Panc1 (cell line): ENCODE data around the gene MAST4. TPM values are rescaled to one million over a fixed set of nuclear protein-coding genes. Genes with fewer than 3 reads are reported as not detected.

Experiments
- ATAC-seq: fragments of 200-7000 bp; cut with Tn5 transposase; 2 replicates; pipeline ENCODE4 v1.9.1; 2020; ENCODE audit warnings: mild to moderate bottlenecking, moderate library complexity
- BruUV-seq: library from RNA; stranded (reverse); fragments of 400-500 nt; replicated peaks from 2 replicates; lab custom pipeline; 2021; lab: Mats Ljungman, UMichigan
- CTCF ChIA-PET: fragments of 300-600 bp; sonication (Branson Sonifier 250); formaldehyde crosslinking; loops from one replicate; lab custom pipeline; 2022; ENCODE audit warnings: antibody characterized with exemption; lab: Charles Lee
- POLR2A ChIA-PET: fragments of 300-600 bp; sonication (Branson Sonifier 250); formaldehyde crosslinking; loops from one replicate; lab custom pipeline; 2022; ENCODE audit warnings: antibody characterized with exemption; lab: Charles Lee
- DNase-seq: peaks from one replicate; pipeline ENCODE4 v3.0.0-alpha.2; 2010; ENCODE audit warnings: low read depth, low spot score
- H3K27ac ChIP-seq: 2 replicates; pipeline ENCODE4 v1.5.1; 2011; ENCODE audit warnings: mild to moderate bottlenecking, low read length, inconsistent platforms
- H3K27me3 ChIP-seq: fragments of 200-500 bp; sonication (Bioruptor generic); 2 replicates; pipeline ENCODE4 v1.6.0; 2014; ENCODE audit warnings: low read length, inconsistent platforms; ENCODE audit not compliant: control insufficient read depth, insufficient read depth
- H3K36me3 ChIP-seq: fragments of 200-500 bp; sonication (Bioruptor generic); 2 replicates; pipeline ENCODE4 v1.5.1; 2014; ENCODE audit warnings: inconsistent platforms, mild to moderate bottlenecking, low read length, moderate library complexity; ENCODE audit not compliant: control insufficient read depth, insufficient read depth
- H3K4me1 ChIP-seq: 2 replicates; pipeline ENCODE4 v1.5.1; 2011; ENCODE audit warnings: inconsistent platforms, mild to moderate bottlenecking, low read length, moderate library complexity; ENCODE audit not compliant: control insufficient read depth, insufficient read depth
- H3K4me3 ChIP-seq, 2 experiments: 2 replicates each; pipeline ENCODE4 v1.5.1; 2011 to 2012; ENCODE audit warnings: low read depth in 2 of 2, low read length in 2 of 2, mild to moderate bottlenecking in 2 of 2, inconsistent platforms in 1 of 2, moderate library complexity in 1 of 2
- H3K9me3 ChIP-seq: fragments of 200-500 bp; sonication (Bioruptor generic); 2 replicates; pipeline ENCODE4 v1.5.1; 2014; ENCODE audit warnings: low read depth, mild to moderate bottlenecking, inconsistent platforms, low read length, moderate library complexity; ENCODE audit not compliant: control insufficient read depth, insufficient read depth
- CTCF ChIP-seq: fragments of 450-650 bp; IDR thresholded peaks from 2 replicates; pipeline ENCODE4 v1.5.1; 2017; ENCODE audit warnings: mild to moderate bottlenecking
- POLR2AphosphoS5 ChIP-seq: IDR thresholded peaks from 2 replicates; pipeline ENCODE4 v1.6.1; 2012; ENCODE audit warnings: mild to moderate bottlenecking, low read depth, low read length, moderate library complexity
- SIN3A ChIP-seq: IDR thresholded peaks from 2 replicates; pipeline ENCODE4 v1.6.1; 2012; ENCODE audit warnings: low read depth, mild to moderate bottlenecking, low read length, moderate library complexity, borderline replicate concordance; ENCODE audit not compliant: insufficient read depth
- TCF7L2 ChIP-seq: IDR thresholded peaks from 2 replicates; pipeline ENCODE4 v1.6.1; 2011; ENCODE audit warnings: mild to moderate bottlenecking, low read depth, low read length, inconsistent platforms
- in situ Hi-C: cut with HindIII; loops from 2 replicates; pipeline ENCODE4 v1.10.0; 2016; ENCODE audit warnings: low sequenced_read_pairs, low pct_unique_long_range_greater_than_20kb
- intact Hi-C: fragments of 100-400 bp; cut with micrococcal nuclease; formaldehyde crosslinking; loops from one replicate; pipeline ENCODE4 v1.10.0; 2022; ENCODE audit not compliant: unreplicated experiment
- total RNA-seq: library from RNA; stranded (reverse); gene quantifications from one replicate; pipeline ENCODE4 v1.2.1, GENCODE V29; 2021; ENCODE audit not compliant: unreplicated experiment
- TF ChIP-seq, protein P1 (sequence below), 2 experiments: IDR thresholded peaks; 2 replicates each; pipeline ENCODE4 v1.6.1; 2011 to 2012; ENCODE audit warnings: low read depth in 2 of 2, control low read depth in 1 of 2, low read length in 1 of 2, mild to moderate bottlenecking in 1 of 2, moderate library complexity in 1 of 2; ENCODE audit not compliant: insufficient read depth in 1 of 2

The MAST4 gene
- total RNA-seq, 1 experiment from 2014 or later: 1.8 TPM

GRCh38 chr5:67045816-67046740, 449.9 kb downstream of the MAST4 start:
- ChIA-PET CTCF (no interaction called here), POLR2A (no interaction called here)
- TF ChIP-seq TCF7L2 (no peak), SIN3A (no peak), POLR2AphosphoS5 (no peak), CTCF (no peak)
- TF ChIP-seq, protein P1, sequence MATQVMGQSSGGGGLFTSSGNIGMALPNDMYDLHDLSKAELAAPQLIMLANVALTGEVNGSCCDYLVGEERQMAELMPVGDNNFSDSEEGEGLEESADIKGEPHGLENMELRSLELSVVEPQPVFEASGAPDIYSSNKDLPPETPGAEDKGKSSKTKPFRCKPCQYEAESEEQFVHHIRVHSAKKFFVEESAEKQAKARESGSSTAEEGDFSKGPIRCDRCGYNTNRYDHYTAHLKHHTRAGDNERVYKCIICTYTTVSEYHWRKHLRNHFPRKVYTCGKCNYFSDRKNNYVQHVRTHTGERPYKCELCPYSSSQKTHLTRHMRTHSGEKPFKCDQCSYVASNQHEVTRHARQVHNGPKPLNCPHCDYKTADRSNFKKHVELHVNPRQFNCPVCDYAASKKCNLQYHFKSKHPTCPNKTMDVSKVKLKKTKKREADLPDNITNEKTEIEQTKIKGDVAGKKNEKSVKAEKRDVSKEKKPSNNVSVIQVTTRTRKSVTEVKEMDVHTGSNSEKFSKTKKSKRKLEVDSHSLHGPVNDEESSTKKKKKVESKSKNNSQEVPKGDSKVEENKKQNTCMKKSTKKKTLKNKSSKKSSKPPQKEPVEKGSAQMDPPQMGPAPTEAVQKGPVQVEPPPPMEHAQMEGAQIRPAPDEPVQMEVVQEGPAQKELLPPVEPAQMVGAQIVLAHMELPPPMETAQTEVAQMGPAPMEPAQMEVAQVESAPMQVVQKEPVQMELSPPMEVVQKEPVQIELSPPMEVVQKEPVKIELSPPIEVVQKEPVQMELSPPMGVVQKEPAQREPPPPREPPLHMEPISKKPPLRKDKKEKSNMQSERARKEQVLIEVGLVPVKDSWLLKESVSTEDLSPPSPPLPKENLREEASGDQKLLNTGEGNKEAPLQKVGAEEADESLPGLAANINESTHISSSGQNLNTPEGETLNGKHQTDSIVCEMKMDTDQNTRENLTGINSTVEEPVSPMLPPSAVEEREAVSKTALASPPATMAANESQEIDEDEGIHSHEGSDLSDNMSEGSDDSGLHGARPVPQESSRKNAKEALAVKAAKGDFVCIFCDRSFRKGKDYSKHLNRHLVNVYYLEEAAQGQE (IDR thresholded peaks at IDR 0.05; ENCODE audit: insufficient read depth in 1 of 2, low read depth in 2 of 2, low read length in 1 of 2): no peak
- Histone ChIP-seq H3K4me1 (no peaks in the 10 kb centered on the region), H3K27me3 (no peaks in the 10 kb centered on the region), H3K27ac (no peak overlapping the region), H3K9me3 (no peaks in the 10 kb centered on the region), H3K36me3 (no peaks in the 10 kb centered on the region), H3K4me3 (no peak overlapping the region)
- no peak for DNase-seq
- intact Hi-C loops: no loop called here
- in situ Hi-C loops: no loop called here
- no TSS peak for BruUV-seq
- ATAC-seq: no peak

- H3K4me3 ChIP-seq: no peak overlapping the region
- no TSS peak for BruUV-seq
- DNase-seq (no peak), ATAC-seq (no peak)
- TF ChIP-seq POLR2AphosphoS5 (no peak), CTCF (no peak), SIN3A (no peak), TCF7L2 (no peak)
- TF ChIP-seq, protein P1 (IDR thresholded peaks at IDR 0.05; ENCODE audit: insufficient read depth in 1 of 2, low read depth in 2 of 2, low read length in 1 of 2): no peak
- no peaks in the 10 kb centered on the region for H3K9me3 ChIP-seq
- no peak overlapping the region for H3K27ac ChIP-seq
- POLR2A ChIA-PET: no interaction called here
- CTCF ChIA-PET: no interaction called here
- no peaks in the 10 kb centered on the region for H3K27me3 ChIP-seq
- in situ Hi-C loops (no loop called here), intact Hi-C loops (no loop called here)
- H3K36me3 ChIP-seq: no peaks in the 10 kb centered on the region
- H3K4me1 ChIP-seq: no peaks in the 10 kb centered on the region
Observed at GRCh38 chr5:67047160-67047559, 451.0 kb downstream of the MAST4 start.
